Memory B cell (primary cell): ENCODE results near the gene CELF5.
A peak's percentile ranks its signal among the peaks of the same experiment; 100 is the strongest.
"Not testable (repeated sequence)": the region's sequence is repeated elsewhere in the genome, so short reads cannot be mapped to it uniquely, and the experiment has no call there.

Source experiments
- ATAC-seq: fragments of 150-1000 bp; cut with Tn5 transposase; 2 replicates; pipeline ENCODE4 v1.10.0; 2021; ENCODE audit warnings: low read depth, mild to moderate bottlenecking, moderate library complexity
- DNase-seq, 2 donors: peaks; one replicate each; pipeline ENCODE4 v3.0.0; 2022; ENCODE audit warnings: low spot score in 2 of 2
- H3K27ac Mint-ChIP-seq: one replicate; pipeline ENCODE4 v1.8.0; 2022; ENCODE audit warnings: mild to moderate bottlenecking, moderate library complexity, mixed read lengths
- H3K27me3 Mint-ChIP-seq: one replicate; pipeline ENCODE4 v1.8.0; 2022; ENCODE audit warnings: mixed read lengths
- H3K36me3 Mint-ChIP-seq: one replicate; pipeline ENCODE4 v1.8.0; 2022; ENCODE audit warnings: mild to moderate bottlenecking, mixed read lengths
- H3K4me1 Mint-ChIP-seq: one replicate; pipeline ENCODE4 v1.8.0; 2022; ENCODE audit warnings: mixed read lengths
- H3K4me3 Mint-ChIP-seq: one replicate; pipeline ENCODE4 v1.8.0; 2022; ENCODE audit warnings: mild to moderate bottlenecking, moderate library complexity, mixed read lengths
- H3K9me3 Mint-ChIP-seq: one replicate; pipeline ENCODE4 v1.8.0; 2022; ENCODE audit warnings: mixed read lengths

Gene CELF5

GRCh38 chr19:3186891-3187661, 37.4 kb upstream of the CELF5 start:
- H3K4me3 Mint-ChIP-seq, result peak overlapping the region; percentile 100
- peaks cover 17% of the 10 kb centered on the region for H3K36me3 Mint-ChIP-seq
- peaks cover 46% of the 10 kb centered on the region for H3K4me1 Mint-ChIP-seq
- no peaks in the 10 kb centered on the region for H3K9me3 Mint-ChIP-seq
- no peaks in the 10 kb centered on the region for H3K27me3 Mint-ChIP-seq
- no peak for DNase-seq
- peak overlapping the region; percentile 66 for H3K27ac Mint-ChIP-seq
- ATAC-seq, result no peak

- Mint-ChIP-seq H3K36me3 (peaks cover 16% of the 10 kb centered on the region), H3K4me3 (peak overlapping the region; percentile 69), H3K27me3 (no peaks in the 10 kb centered on the region), H3K4me1 (peaks cover 44% of the 10 kb centered on the region), H3K27ac (no peak overlapping the region), H3K9me3 (no peaks in the 10 kb centered on the region)
- ATAC-seq (no peak), DNase-seq (no peak)
These were observed 36.6 kb upstream of the CELF5 start for GRCh38 chr19:3187662-3188511.

- Mint-ChIP-seq H3K9me3 (no peaks in the 10 kb centered on the region), H3K27me3 (no peaks in the 10 kb centered on the region), H3K36me3 (peaks cover 17% of the 10 kb centered on the region), H3K4me3 (peak overlapping the region; percentile 69), H3K4me1 (peaks cover 37% of the 10 kb centered on the region), H3K27ac (no peak overlapping the region)
- no peak for ATAC-seq
- DNase-seq, result no peak
These were observed 35.5 kb upstream of the CELF5 start for GRCh38 chr19:3188627-3189596.

GRCh38 chr19:3189702-3190469, 34.6 kb upstream of the CELF5 start:
- Mint-ChIP-seq H3K4me1 (peaks cover 28% of the 10 kb centered on the region), H3K9me3 (no peaks in the 10 kb centered on the region), H3K4me3 (no peak overlapping the region), H3K27ac (no peak overlapping the region), H3K36me3 (peaks cover 14% of the 10 kb centered on the region), H3K27me3 (no peaks in the 10 kb centered on the region)
- no peak for ATAC-seq
- no peak for DNase-seq

GRCh38 chr19:3190470-3190770, 34.0 kb upstream of the CELF5 start:
- DNase-seq, result no peak
- Mint-ChIP-seq H3K27ac (no peak overlapping the region), H3K4me3 (no peak overlapping the region), H3K27me3 (no peaks in the 10 kb centered on the region), H3K4me1 (peaks cover 24% of the 10 kb centered on the region), H3K36me3 (peaks cover 14% of the 10 kb centered on the region), H3K9me3 (no peaks in the 10 kb centered on the region)
- ATAC-seq, result no peak

GRCh38 chr19:3190921-3191805, 33.3 kb upstream of the CELF5 start:
- H3K4me3 Mint-ChIP-seq, result no peak overlapping the region
- ATAC-seq (no peak), DNase-seq (no peak)
- H3K36me3 Mint-ChIP-seq, result peaks cover 14% of the 10 kb centered on the region
- H3K9me3 Mint-ChIP-seq, result no peaks in the 10 kb centered on the region
- no peak overlapping the region for H3K27ac Mint-ChIP-seq
- H3K27me3 Mint-ChIP-seq, result no peaks in the 10 kb centered on the region
- peaks cover 23% of the 10 kb centered on the region for H3K4me1 Mint-ChIP-seq

- Mint-ChIP-seq H3K4me1 (peaks cover 19% of the 10 kb centered on the region), H3K36me3 (peaks cover 14% of the 10 kb centered on the region)
- not testable (repeated sequence) for H3K27me3 Mint-ChIP-seq, H3K4me3 Mint-ChIP-seq, H3K27ac Mint-ChIP-seq, ATAC-seq, H3K9me3 Mint-ChIP-seq, DNase-seq
These were observed 32.7 kb upstream of the CELF5 start for GRCh38 chr19:3191806-3192104.

- no peak overlapping the region for H3K27ac Mint-ChIP-seq
- H3K9me3 Mint-ChIP-seq, result no peaks in the 10 kb centered on the region
- H3K4me1 Mint-ChIP-seq, result peaks cover 14% of the 10 kb centered on the region
- H3K27me3 Mint-ChIP-seq, result no peaks in the 10 kb centered on the region
- ATAC-seq (no peak), DNase-seq (no peak)
- H3K4me3 Mint-ChIP-seq, result no peak overlapping the region
- peaks cover 14% of the 10 kb centered on the region for H3K36me3 Mint-ChIP-seq
These were observed 32.2 kb upstream of the CELF5 start for GRCh38 chr19:3192228-3192635.

GRCh38 chr19:3192684-3193083, 31.8 kb upstream of the CELF5 start:
- ATAC-seq (no peak), DNase-seq (no peak)
- Mint-ChIP-seq H3K36me3 (peaks cover 14% of the 10 kb centered on the region), H3K9me3 (no peaks in the 10 kb centered on the region), H3K27ac (no peak overlapping the region), H3K4me3 (no peak overlapping the region), H3K4me1 (peaks cover 13% of the 10 kb centered on the region), H3K27me3 (no peaks in the 10 kb centered on the region)

GRCh38 chr19:3193256-3194105, 31.0 kb upstream of the CELF5 start:
- H3K4me1 Mint-ChIP-seq, result peaks cover 9% of the 10 kb centered on the region
- H3K27ac Mint-ChIP-seq, result no peak overlapping the region
- no peaks in the 10 kb centered on the region for H3K9me3 Mint-ChIP-seq
- no peak overlapping the region for H3K4me3 Mint-ChIP-seq
- DNase-seq, result no peak
- no peaks in the 10 kb centered on the region for H3K27me3 Mint-ChIP-seq
- peaks cover 10% of the 10 kb centered on the region for H3K36me3 Mint-ChIP-seq
- ATAC-seq, result peak; percentile 41

GRCh38 chr19:3194106-3195087, 30.1 kb upstream of the CELF5 start:
- no peak overlapping the region for H3K27ac Mint-ChIP-seq
- ATAC-seq, result no peak
- no peaks in the 10 kb centered on the region for H3K9me3 Mint-ChIP-seq
- peaks cover 3% of the 10 kb centered on the region for H3K4me1 Mint-ChIP-seq
- H3K4me3 Mint-ChIP-seq, result no peak overlapping the region
- H3K27me3 Mint-ChIP-seq, result no peaks in the 10 kb centered on the region
- peaks cover 8% of the 10 kb centered on the region for H3K36me3 Mint-ChIP-seq
- no peak for DNase-seq
